A549 (cell line): Measurements from ENCODE around the gene LSG1. TPM values are rescaled to one million over a fixed set of nuclear protein-coding genes. Genes with fewer than 3 reads are reported as not detected.

Experiments
- ATAC-seq, 2 experiments: fragments of 200-7000 bp in 1 of 2; fragments of >200 bp in 1 of 2; cut with Nextera tagmentation in 1 of 2; cut with Tn5 transposase in 1 of 2; 3 replicates each; pipeline versions ENCODE4 v1.8.0 to v1.9.1; 2018 to 2020; ENCODE audit warnings: mild to moderate bottlenecking in 1 of 2, moderate library complexity in 1 of 2
- CTCF ChIA-PET: fragments of 300-600 bp; sonication (Branson Sonifier 250); formaldehyde crosslinking; extraction: SDS; loops from one replicate; lab custom pipeline; 2021; ENCODE audit warnings: antibody characterized with exemption, inconsistent platforms; lab: Yijun Ruan, JAX
- POLR2A ChIA-PET: fragments of 350-600 bp; formaldehyde crosslinking; extraction: SDS; loops from one replicate; lab custom pipeline; 2021; ENCODE audit warnings: antibody characterized with exemption, inconsistent platforms; lab: Yijun Ruan, JAX
- DNase-seq, 2 experiments: peaks; one replicate each; pipeline versions ENCODE4 v3.0.0 to v3.0.0-alpha.2; 2011 to 2016; ENCODE audit warnings: low read depth in 1 of 2, low spot score in 1 of 2
- FAIRE-seq: peaks from 2 replicates; lab custom pipeline; 2011; peaks lifted over from hg19 to GRCh38; lab: Jason Lieb, UNC
- H3K27ac ChIP-seq, 2 experiments: fragments of >200 bp; sonication (Bioruptor Twin); formaldehyde crosslinking; 3 replicates each; pipeline ENCODE4 v1.5.1; 2016 to 2017
- H3K4me1 ChIP-seq: fragments of >200 bp; sonication (Bioruptor Twin); formaldehyde crosslinking; 3 replicates; pipeline ENCODE4 v1.6.1; 2016
- H3K4me2 ChIP-seq: fragments of >200 bp; sonication (Bioruptor Twin); formaldehyde crosslinking; 3 replicates; pipeline ENCODE4 v1.6.1; 2016
- H3K4me3 ChIP-seq: fragments of >200 bp; sonication (Bioruptor Twin); formaldehyde crosslinking; 3 replicates; pipeline ENCODE4 v1.5.1; 2016
- H3K9me3 ChIP-seq: fragments of >200 bp; sonication (Bioruptor Twin); formaldehyde crosslinking; 3 replicates; pipeline ENCODE4 v1.6.1; 2016
- ATOH8 ChIP-seq: fragments of 250-450 bp; sonication (Bioruptor Pico); IDR thresholded peaks from 2 replicates; pipeline ENCODE4 v1.5.0; 2020; ENCODE audit warnings: low read depth, mild to moderate bottlenecking, moderate library complexity
- CBX2 ChIP-seq: fragments of 200-600 bp; sonication (generic); IDR thresholded peaks from 2 replicates; pipeline ENCODE4 v1.6.1; 2016; ENCODE audit warnings: low read depth, mild to moderate bottlenecking, borderline replicate concordance
- CHD4 ChIP-seq: fragments of 200-600 bp; sonication (generic); IDR thresholded peaks from 2 replicates; pipeline ENCODE4 v1.6.1; 2016; ENCODE audit warnings: antibody characterized with exemption, mild to moderate bottlenecking, borderline replicate concordance
- E2F6 ChIP-seq: IDR thresholded peaks from 2 replicates; pipeline ENCODE4 v1.6.1; 2012; ENCODE audit warnings: low read depth, borderline replicate concordance
- EHF ChIP-seq: fragments of 250-450 bp; sonication (Bioruptor Pico); IDR thresholded peaks from 2 replicates; pipeline ENCODE4 v1.5.0; 2020; ENCODE audit warnings: mild to moderate bottlenecking
- EHMT2 ChIP-seq: fragments of 200-600 bp; sonication (generic); IDR thresholded peaks from 2 replicates; pipeline ENCODE4 v1.6.1; 2016; ENCODE audit warnings: antibody characterized with exemption, low read depth, mild to moderate bottlenecking, moderate library complexity
- FOSB ChIP-seq: fragments of 250-450 bp; sonication (Bioruptor Pico); IDR thresholded peaks from 2 replicates; pipeline ENCODE4 v1.5.0; 2020; ENCODE audit warnings: mild to moderate bottlenecking, moderate library complexity
- FOXS1 ChIP-seq: fragments of 250-450 bp; sonication (Bioruptor Pico); IDR thresholded peaks from 2 replicates; pipeline ENCODE4 v1.5.0; 2020; ENCODE audit warnings: mild to moderate bottlenecking, moderate library complexity
- HDAC2 ChIP-seq: fragments of 200-600 bp; sonication (generic); IDR thresholded peaks from 2 replicates; pipeline ENCODE4 v1.6.1; 2016
- HOXA7 ChIP-seq: fragments of 250-450 bp; sonication (Bioruptor Pico); IDR thresholded peaks from 2 replicates; pipeline ENCODE4 v1.5.0; 2020; ENCODE audit warnings: mild to moderate bottlenecking, moderate library complexity
- HOXB13 ChIP-seq: fragments of 250-450 bp; sonication (Bioruptor Pico); IDR thresholded peaks from 2 replicates; pipeline ENCODE4 v1.5.0; 2020; ENCODE audit warnings: low read depth, mild to moderate bottlenecking, moderate library complexity
- JUNB ChIP-seq: fragments of >200 bp; sonication (Bioruptor Twin); formaldehyde crosslinking; IDR thresholded peaks from 2 replicates; pipeline ENCODE4 v1.6.1; 2016
- KDM5A ChIP-seq: fragments of 200-600 bp; sonication (generic); IDR thresholded peaks from 2 replicates; pipeline ENCODE4 v1.6.1; 2016; ENCODE audit warnings: antibody characterized with exemption, mild to moderate bottlenecking
- MAFK ChIP-seq: fragments of 450-650 bp; IDR thresholded peaks from 2 replicates; pipeline ENCODE4 v1.6.1; 2014; ENCODE audit not compliant: partially characterized antibody
- MAX ChIP-seq: IDR thresholded peaks from 2 replicates; pipeline ENCODE4 v1.6.1; 2012
- MYC ChIP-seq: IDR thresholded peaks from 2 replicates; pipeline ENCODE4 v1.6.1; 2012; ENCODE audit warnings: mild to moderate bottlenecking, inconsistent platforms, low read length, improper control_type of control experiment, borderline replicate concordance
- NFE2L2 ChIP-seq: fragments of 150-350 bp; conservative IDR thresholded peaks from 2 replicates; pipeline ENCODE4 v1.6.1; 2014; ENCODE audit warnings: low read length
- NPAS2 ChIP-seq: fragments of 250-450 bp; sonication (Bioruptor Pico); IDR thresholded peaks from 2 replicates; pipeline ENCODE4 v1.8.0; 2022; ENCODE audit warnings: mild to moderate bottlenecking, moderate library complexity, borderline replicate concordance
- POLR2A ChIP-seq: IDR thresholded peaks from 2 replicates; pipeline ENCODE4 v1.6.1; 2012; ENCODE audit warnings: mild to moderate bottlenecking, low read length
- RAD21 ChIP-seq, 2 experiments: fragments of >200 bp in 1 of 2; sonication (Bioruptor Twin) in 1 of 2; formaldehyde crosslinking in 1 of 2; IDR thresholded peaks in 1 of 2; conservative IDR thresholded peaks in 1 of 2; 2 replicates in 1 of 2; 3 replicates in 1 of 2; pipeline ENCODE4 v1.6.1; 2012 to 2018; ENCODE audit warnings: inconsistent platforms in 1 of 2
- RCOR1 ChIP-seq: fragments of 150-350 bp; IDR thresholded peaks from 2 replicates; pipeline ENCODE4 v1.6.1; 2014; ENCODE audit warnings: antibody characterized with exemption, low read length, low read depth
- REST ChIP-seq: fragments of 200-600 bp; sonication (generic); IDR thresholded peaks from 2 replicates; pipeline ENCODE4 v1.6.1; 2016; ENCODE audit warnings: antibody characterized with exemption, mild to moderate bottlenecking, moderate library complexity
- RNF2 ChIP-seq: fragments of 200-600 bp; sonication (generic); IDR thresholded peaks from 2 replicates; pipeline ENCODE4 v1.6.1; 2016; ENCODE audit warnings: low read depth, mild to moderate bottlenecking, antibody characterized with exemption, moderate library complexity, borderline replicate concordance
- SMC3 ChIP-seq: fragments of >200 bp; sonication (Bioruptor Twin); formaldehyde crosslinking; IDR thresholded peaks from 3 replicates; pipeline ENCODE4 v1.6.1; 2018; ENCODE audit warnings: inconsistent platforms
- SREBF2 ChIP-seq: fragments of 450-650 bp; IDR thresholded peaks from 2 replicates; pipeline ENCODE4 v1.6.1; 2014; ENCODE audit warnings: mild to moderate bottlenecking, moderate library complexity
- TFCP2L1 ChIP-seq: fragments of 250-450 bp; sonication (Bioruptor Pico); IDR thresholded peaks from 2 replicates; pipeline ENCODE4 v1.5.0; 2021; ENCODE audit warnings: mild to moderate bottlenecking
- ZSCAN20 ChIP-seq: fragments of 250-450 bp; sonication (Bioruptor Pico); IDR thresholded peaks from 2 replicates; pipeline ENCODE4 v1.8.0; 2022; ENCODE audit warnings: mild to moderate bottlenecking, moderate library complexity
- WGBS: methylation state at CpG from one replicate; pipeline ENCODE4 v1.1.6; 2017; ENCODE audit errors: missing lambda C conversion rate; 5-methylcytosine and 5-hydroxymethylcytosine counted together
- polyA plus RNA-seq, 4 experiments: library from polyadenylated mRNA; depleted of rRNA in 3 of 4; stranded (reverse); fragments of >200 nt; fragmentation: RNase III in 1 of 4; extraction: RNeasy Plus Mini Kit Qiagen cat#74134 plus additional on column Dnase treatment in 1 of 4; gene quantifications; 2 replicates in 3 of 4; 3 replicates in 1 of 4; pipeline ENCODE4 v1.2.3, GENCODE V29; 2011 to 2017
- TF ChIP-seq, protein P1 (sequence below): fragments of >200 bp; sonication (Bioruptor Twin); formaldehyde crosslinking; IDR thresholded peaks from 2 replicates; pipeline ENCODE4 v1.6.1; 2016

LSG1 gene
- polyA plus RNA-seq, 2 of the 4 experiments (the other 2 are of a cell fraction), result 37.4 to 70.3 TPM

DNA sequence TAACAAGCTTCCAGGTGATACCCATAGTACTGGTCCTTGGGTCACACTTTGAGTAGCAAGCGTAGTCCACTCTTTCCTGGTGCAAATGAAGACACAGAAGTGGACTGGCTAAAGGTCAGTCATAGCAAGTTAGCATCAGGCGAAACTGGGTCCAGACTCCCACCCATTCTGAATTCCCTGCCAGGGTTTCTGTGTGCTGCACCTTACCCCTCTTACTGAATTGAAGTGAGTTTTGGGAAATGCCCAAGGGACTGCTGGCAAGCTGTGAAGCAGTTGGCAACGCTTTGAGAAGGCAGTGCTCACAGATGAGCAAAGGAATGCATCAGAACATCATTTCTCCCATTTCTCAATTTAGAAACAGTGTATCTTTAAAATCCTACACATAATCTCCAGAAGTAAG, 1.8 kb upstream of the LSG1 start:
- ChIA-PET CTCF (interaction anchor here (1.2 to 5.0 kb wide), 4 partner anchors 9 to 587 kb away, joined by 3 to 63 read pairs (median 16); no protein-coding TSS in a partner anchor), POLR2A (interaction anchor here (1.1 kb wide), 1 partner anchor 9 kb away, joined by 3 read pairs; no protein-coding TSS in a partner anchor)
- Histone ChIP-seq H3K4me2 (no peak overlapping the region), H3K4me1 (peaks cover 13% of the 10 kb centered on the region; the same call in 2 of the 3 replicates), H3K9me3 (no peaks in the 10 kb centered on the region), H3K27ac (no peak overlapping the region), H3K4me3 (no peak overlapping the region)
- ATAC-seq (no peak), DNase-seq (no peak), FAIRE-seq (no peak)
- 43% methylated on average over 2 of the region's 3 CpGs for WGBS
- TF ChIP-seq RNF2, result no peak
- TF ChIP-seq, protein P1, sequence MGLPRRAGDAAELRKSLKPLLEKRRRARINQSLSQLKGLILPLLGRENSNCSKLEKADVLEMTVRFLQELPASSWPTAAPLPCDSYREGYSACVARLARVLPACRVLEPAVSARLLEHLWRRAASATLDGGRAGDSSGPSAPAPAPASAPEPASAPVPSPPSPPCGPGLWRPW, result no peak
- no peak for TF ChIP-seq FOXS1 (CRISPR knock-in tag)
- no peak for TF ChIP-seq ATOH8 (CRISPR knock-in tag)
- no peak for TF ChIP-seq FOSB (CRISPR knock-in tag)
- TF ChIP-seq SMC3, result no peak
- TF ChIP-seq HOXA7 (CRISPR knock-in tag), result no peak
- TF ChIP-seq CBX2, result no peak
- no peak for TF ChIP-seq REST
- no peak for TF ChIP-seq RCOR1
- TF ChIP-seq E2F6, result no peak
- no peak for TF ChIP-seq NPAS2 (CRISPR knock-in tag)
- TF ChIP-seq HOXB13, result no peak
- no peak for TF ChIP-seq JUNB
- no peak for TF ChIP-seq KDM5A
- no peak for TF ChIP-seq RAD21 (conservative IDR thresholded peaks at IDR 0.05 in 1 of 2, IDR thresholded peaks at IDR 0.05 in 1 of 2)
- TF ChIP-seq MYC, result no peak
- TF ChIP-seq SREBF2, result no peak
- TF ChIP-seq MAFK, result no peak
- no peak for TF ChIP-seq NFE2L2

DNA sequence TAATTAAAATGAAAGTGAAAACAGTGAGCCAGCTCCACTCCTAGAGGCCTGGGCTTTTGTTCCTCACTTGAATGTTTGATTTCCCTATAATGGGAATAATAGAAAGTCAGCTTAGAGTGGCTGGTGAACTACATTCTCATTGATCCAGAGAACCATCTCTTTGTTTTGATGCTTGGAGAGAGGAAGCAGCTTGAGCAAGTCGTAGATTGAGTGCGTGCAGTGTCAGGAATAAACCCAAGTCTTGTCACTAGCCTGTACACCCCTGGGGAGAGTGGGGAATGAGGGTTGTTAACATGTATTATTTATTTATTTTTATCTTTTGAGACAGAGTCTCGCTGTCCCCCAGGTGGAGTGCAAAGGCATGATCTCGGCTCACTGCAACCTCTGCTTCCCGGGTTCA, 885 bp upstream of the LSG1 start:
- ATAC-seq (no peak), DNase-seq (no peak), FAIRE-seq (no peak)
- POLR2A ChIA-PET, result interaction anchor here (0.8 to 2.4 kb wide), 7 partner anchors 10 to 870 kb away, joined by 3 to 28 read pairs (median 8); partner anchors contain the start of genes FAM43A, PPP1R2 and XXYLT1
- H3K4me2 ChIP-seq, result peak overlapping the region; percentile 87
- peaks cover 13% of the 10 kb centered on the region; the same call in 2 of the 3 replicates for H3K4me1 ChIP-seq
- TF ChIP-seq ATOH8 (CRISPR knock-in tag) (no peak), CBX2 (no peak), ZSCAN20 (CRISPR knock-in tag) (no peak), POLR2A (no peak), E2F6 (no peak), HDAC2 (no peak), EHF (CRISPR knock-in tag) (no peak), CHD4 (no peak), EHMT2 (no peak), MAX (no peak), TFCP2L1 (CRISPR knock-in tag) (no peak)
- H3K9me3 ChIP-seq, result no peaks in the 10 kb centered on the region
- CTCF ChIA-PET, result interaction anchor here (0.6 to 5.0 kb wide), 13 partner anchors 10 to 763 kb away, joined by 3 to 63 read pairs (median 7); partner anchors contain the start of gene FAM43A
- WGBS, result 20% methylated on average over 5 of the region's 5 CpGs
- peak overlapping the region; percentile 86 to 90 for H3K27ac ChIP-seq
- H3K4me3 ChIP-seq, result peak overlapping the region; percentile 92
